Hypothalamus (tissue), 51 donors: ENCODE results near the gene ZNF346.
A peak's percentile ranks its signal among the peaks of the same experiment; 100 is the strongest.

Experiments
- DNase-seq, 51 donors: peaks; one replicate each; lab custom pipeline; 2025; lab: John Stamatoyannopoulos, UW

The ZNF346 gene

GRCh38 chr5:177112589-177113220 lies 90.2 kb downstream of the ZNF346 start:
- DNase-seq: no peak

- peak in 50 of 51 donors; percentile 9 to 87 (median 52) for DNase-seq
Measured at GRCh38 chr5:177113566-177114424, 91.3 kb downstream of the ZNF346 start.

GRCh38 chr5:177116631-177117373 lies 94.3 kb downstream of the ZNF346 start:
- DNase-seq: peak; percentile 37 to 93 (median 82)

GRCh38 chr5:177117441-177118045 lies 95.0 kb downstream of the ZNF346 start:
- DNase-seq: no peak

- no peak for DNase-seq
Measured at GRCh38 chr5:177122566-177122965, 100.1 kb downstream of the ZNF346 start.

GRCh38 chr5:177123789-177124485 lies 101.4 kb downstream of the ZNF346 start:
- no peak for DNase-seq

- no peak for DNase-seq
Measured at GRCh38 chr5:177124486-177124991, 102.0 kb downstream of the ZNF346 start.

GRCh38 chr5:177126771-177127170 lies 104.3 kb downstream of the ZNF346 start:
- DNase-seq: no peak

- DNase-seq: no peak
Measured at GRCh38 chr5:177128551-177128981, 106.1 kb downstream of the ZNF346 start.

- no peak for DNase-seq
Measured at GRCh38 chr5:177130211-177131018, 107.9 kb downstream of the ZNF346 start.
